ENCODE data around the gene EFNA2. TPM values are rescaled to one million over a fixed set of nuclear protein-coding genes. Genes with fewer than 3 reads are reported as not detected.
A peak's percentile ranks its signal among the peaks of the same experiment; 100 is the strongest.

EFNA2 gene
- total RNA-seq, 1 experiment from 2014 or later = not detected

GRCh38 chr19:1274081-1274851 is 11.4 kb upstream of the EFNA2 start:
- H3K9me3 ChIP-seq = no peaks in the 10 kb centered on the region
- H3K36me3 ChIP-seq = peaks cover 47% of the 10 kb centered on the region
- DNase-seq = no peak
- peak overlapping the region; percentile 72 for H3K4me3 ChIP-seq
- no peaks in the 10 kb centered on the region for H3K27me3 ChIP-seq

GRCh38 chr19:1274852-1275259 is 10.8 kb upstream of the EFNA2 start:
- H3K27me3 ChIP-seq = no peaks in the 10 kb centered on the region
- H3K36me3 ChIP-seq = peaks cover 45% of the 10 kb centered on the region
- H3K9me3 ChIP-seq = no peaks in the 10 kb centered on the region
- peak; percentile 39 for DNase-seq
- H3K4me3 ChIP-seq = peak overlapping the region; percentile 72

- peak; percentile 93 for DNase-seq
- H3K27me3 ChIP-seq = no peaks in the 10 kb centered on the region
- H3K4me3 ChIP-seq = peak within 1 kb of the TSS; percentile 72
- H3K36me3 ChIP-seq = peaks cover 42% of the 10 kb centered on the region
- H3K9me3 ChIP-seq = no peaks in the 10 kb centered on the region
Observed at GRCh38 chr19:1275260-1275975, 10.3 kb upstream of the EFNA2 start, which contains the start of gene FAM174C. TSS of gene FAM174C (plus strand) at chr19:1275530. CDS start at chr19:1275550, 20 bp downstream.

- Histone ChIP-seq H3K27me3 (no peaks in the 10 kb centered on the region), H3K9me3 (no peaks in the 10 kb centered on the region), H3K4me3 (peak overlapping the region; percentile 72), H3K36me3 (peaks cover 35% of the 10 kb centered on the region)
- no peak for DNase-seq
Observed at GRCh38 chr19:1275976-1276627, 9.6 kb upstream of the EFNA2 start.

- H3K4me3 ChIP-seq = peak overlapping the region; percentile 72
- H3K36me3 ChIP-seq = peaks cover 30% of the 10 kb centered on the region
Observed at GRCh38 chr19:1276628-1277022, 9.0 kb upstream of the EFNA2 start.

GRCh38 chr19:1277061-1277460 is 8.6 kb upstream of the EFNA2 start:
- Histone ChIP-seq H3K36me3 (peaks cover 28% of the 10 kb centered on the region), H3K27me3 (no peaks in the 10 kb centered on the region), H3K4me3 (no peak overlapping the region), H3K9me3 (no peaks in the 10 kb centered on the region)
- no peak for DNase-seq

More at GRCh38 chr19:1276628-1277022, 9.0 kb upstream of the EFNA2 start:
- DNase-seq = no peak
- Histone ChIP-seq H3K27me3 (no peaks in the 10 kb centered on the region), H3K9me3 (no peaks in the 10 kb centered on the region)

GRCh38 chr19:1278074-1278473 is 7.6 kb upstream of the EFNA2 start:
- Histone ChIP-seq H3K4me3 (no peak overlapping the region), H3K9me3 (no peaks in the 10 kb centered on the region), H3K36me3 (peaks cover 21% of the 10 kb centered on the region), H3K27me3 (no peaks in the 10 kb centered on the region)
- no peak for DNase-seq

- Histone ChIP-seq H3K27me3 (no peaks in the 10 kb centered on the region), H3K9me3 (no peaks in the 10 kb centered on the region), H3K4me3 (no peak overlapping the region), H3K36me3 (peaks cover 14% of the 10 kb centered on the region)
- no peak for DNase-seq
Observed at GRCh38 chr19:1278713-1279660, 6.7 kb upstream of the EFNA2 start.

GRCh38 chr19:1279782-1280341 is 5.8 kb upstream of the EFNA2 start:
- peaks cover under 1% of the 10 kb centered on the region; the same call in 1 of the 2 replicates for H3K27me3 ChIP-seq
- H3K9me3 ChIP-seq = no peaks in the 10 kb centered on the region
- DNase-seq = peak; percentile 57
- no peak overlapping the region for H3K4me3 ChIP-seq
- peaks cover 6% of the 10 kb centered on the region for H3K36me3 ChIP-seq

- no peak for DNase-seq
- Histone ChIP-seq H3K4me3 (no peak overlapping the region), H3K9me3 (no peaks in the 10 kb centered on the region), H3K36me3 (peaks cover 3% of the 10 kb centered on the region), H3K27me3 (peaks cover 3% of the 10 kb centered on the region; the same call in 1 of the 2 replicates)
Observed at GRCh38 chr19:1280636-1281568, 4.8 kb upstream of the EFNA2 start.

- Histone ChIP-seq H3K4me3 (no peak overlapping the region), H3K9me3 (no peaks in the 10 kb centered on the region), H3K27me3 (peaks cover 3% of the 10 kb centered on the region), H3K36me3 (peaks cover 3% of the 10 kb centered on the region)
- DNase-seq = no peak
Observed at GRCh38 chr19:1281569-1282287, 3.9 kb upstream of the EFNA2 start.

GRCh38 chr19:1282588-1283206 is 3.0 kb upstream of the EFNA2 start:
- peaks cover 3% of the 10 kb centered on the region for H3K36me3 ChIP-seq
- peaks cover 3% of the 10 kb centered on the region for H3K27me3 ChIP-seq
- H3K4me3 ChIP-seq = no peak overlapping the region
- no peak for DNase-seq
- H3K9me3 ChIP-seq = no peaks in the 10 kb centered on the region

- no peaks in the 10 kb centered on the region for H3K9me3 ChIP-seq
- DNase-seq = no peak
- H3K4me3 ChIP-seq = no peak overlapping the region
- H3K27me3 ChIP-seq = peaks cover 3% of the 10 kb centered on the region
- H3K36me3 ChIP-seq = peaks cover 3% of the 10 kb centered on the region
Observed at GRCh38 chr19:1283207-1283916, 2.3 kb upstream of the EFNA2 start.

GRCh38 chr19:1283917-1284292 is 1.8 kb upstream of the EFNA2 start:
- H3K9me3 ChIP-seq = no peaks in the 10 kb centered on the region
- peaks cover 3% of the 10 kb centered on the region for H3K36me3 ChIP-seq
- no peak for DNase-seq
- no peak overlapping the region for H3K4me3 ChIP-seq
- H3K27me3 ChIP-seq = peaks cover 3% of the 10 kb centered on the region

Measured in MG63 (cell line).